ENCODE measurements around the gene PTPRJ. TPM values are rescaled to one million over a fixed set of nuclear protein-coding genes. Genes with fewer than 3 reads are reported as not detected.

Gene PTPRJ
- total RNA-seq, 1 donor from 2014 or later: 1.6 TPM

GRCh38 chr11:48165426-48165825, 185.1 kb downstream of the PTPRJ start:
- Histone ChIP-seq H3K27me3 (ENCODE audit: control insufficient read depth, insufficient read depth, low read length) (no peaks in the 10 kb centered on the region), H3K4me3 (ENCODE audit: low read depth, low read length) (no peak overlapping the region), H3K36me3 (ENCODE audit: control insufficient read depth, insufficient read depth, low read length) (no peaks in the 10 kb centered on the region)
- TF ChIP-seq, protein P1, sequence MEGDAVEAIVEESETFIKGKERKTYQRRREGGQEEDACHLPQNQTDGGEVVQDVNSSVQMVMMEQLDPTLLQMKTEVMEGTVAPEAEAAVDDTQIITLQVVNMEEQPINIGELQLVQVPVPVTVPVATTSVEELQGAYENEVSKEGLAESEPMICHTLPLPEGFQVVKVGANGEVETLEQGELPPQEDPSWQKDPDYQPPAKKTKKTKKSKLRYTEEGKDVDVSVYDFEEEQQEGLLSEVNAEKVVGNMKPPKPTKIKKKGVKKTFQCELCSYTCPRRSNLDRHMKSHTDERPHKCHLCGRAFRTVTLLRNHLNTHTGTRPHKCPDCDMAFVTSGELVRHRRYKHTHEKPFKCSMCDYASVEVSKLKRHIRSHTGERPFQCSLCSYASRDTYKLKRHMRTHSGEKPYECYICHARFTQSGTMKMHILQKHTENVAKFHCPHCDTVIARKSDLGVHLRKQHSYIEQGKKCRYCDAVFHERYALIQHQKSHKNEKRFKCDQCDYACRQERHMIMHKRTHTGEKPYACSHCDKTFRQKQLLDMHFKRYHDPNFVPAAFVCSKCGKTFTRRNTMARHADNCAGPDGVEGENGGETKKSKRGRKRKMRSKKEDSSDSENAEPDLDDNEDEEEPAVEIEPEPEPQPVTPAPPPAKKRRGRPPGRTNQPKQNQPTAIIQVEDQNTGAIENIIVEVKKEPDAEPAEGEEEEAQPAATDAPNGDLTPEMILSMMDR (IDR thresholded peaks at IDR 0.05; ENCODE audit: insufficient read depth, low read length, severe bottlenecking): no peak
- FAIRE-seq (no peak), DNase-seq (ENCODE audit: low read depth) (no peak)

DNA sequence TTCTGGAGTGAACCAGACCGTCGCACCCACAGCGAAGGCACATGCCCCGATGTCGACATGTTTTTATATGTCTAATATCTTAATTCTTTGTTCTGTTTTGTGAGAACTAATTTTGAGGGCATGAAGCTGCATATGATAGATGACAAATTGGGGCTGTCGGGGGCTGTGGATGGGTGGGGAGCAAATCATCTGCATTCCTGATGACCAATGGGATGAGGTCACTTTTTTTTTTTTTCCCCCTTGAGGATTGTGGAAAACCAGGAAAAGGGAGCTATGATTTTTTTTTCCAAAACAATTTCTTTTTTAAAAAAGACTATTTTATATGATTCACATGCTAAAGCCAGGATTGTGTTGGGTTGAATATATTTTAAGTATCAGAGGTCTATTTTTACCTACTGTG, 187.0 kb downstream of the PTPRJ start:
- FAIRE-seq (no peak), DNase-seq (ENCODE audit: low read depth) (no peak)
- H3K4me3 ChIP-seq (ENCODE audit: low read depth, low read length): no peak overlapping the region
- TF ChIP-seq, protein P1 (IDR thresholded peaks at IDR 0.05; ENCODE audit: insufficient read depth, low read length, severe bottlenecking): no peak
- H3K27me3 ChIP-seq (ENCODE audit: control insufficient read depth, insufficient read depth, low read length): no peaks in the 10 kb centered on the region
- H3K36me3 ChIP-seq (ENCODE audit: control insufficient read depth, insufficient read depth, low read length): no peaks in the 10 kb centered on the region

DNA sequence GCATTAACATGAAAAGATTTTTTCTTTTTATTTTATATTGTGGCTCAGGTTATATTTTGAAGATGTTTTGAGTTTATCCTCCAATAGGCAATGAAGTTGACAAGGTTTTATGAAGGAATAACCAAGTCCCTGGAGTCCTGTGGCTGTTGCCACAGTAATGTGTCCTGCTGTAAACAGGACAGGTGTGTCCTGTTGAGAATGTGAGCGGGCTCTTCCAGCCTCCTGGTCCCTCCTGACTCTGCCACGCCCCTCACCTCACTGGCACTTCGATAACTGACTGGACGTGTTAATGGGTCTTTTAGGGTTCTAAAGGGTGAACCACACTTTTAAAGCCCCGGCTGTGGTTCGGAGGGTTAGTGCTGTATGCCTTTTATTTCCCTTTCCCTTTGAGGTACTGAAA, 188.5 kb downstream of the PTPRJ start:
- H3K27me3 ChIP-seq (ENCODE audit: control insufficient read depth, insufficient read depth, low read length): no peaks in the 10 kb centered on the region
- no peaks in the 10 kb centered on the region for H3K36me3 ChIP-seq (ENCODE audit: control insufficient read depth, insufficient read depth, low read length)
- DNase-seq (ENCODE audit: low read depth) (no peak), FAIRE-seq (no peak)
- no peak overlapping the region for H3K4me3 ChIP-seq (ENCODE audit: low read depth, low read length)
- TF ChIP-seq, protein P1 (IDR thresholded peaks at IDR 0.05; ENCODE audit: insufficient read depth, low read length, severe bottlenecking): no peak

DNA sequence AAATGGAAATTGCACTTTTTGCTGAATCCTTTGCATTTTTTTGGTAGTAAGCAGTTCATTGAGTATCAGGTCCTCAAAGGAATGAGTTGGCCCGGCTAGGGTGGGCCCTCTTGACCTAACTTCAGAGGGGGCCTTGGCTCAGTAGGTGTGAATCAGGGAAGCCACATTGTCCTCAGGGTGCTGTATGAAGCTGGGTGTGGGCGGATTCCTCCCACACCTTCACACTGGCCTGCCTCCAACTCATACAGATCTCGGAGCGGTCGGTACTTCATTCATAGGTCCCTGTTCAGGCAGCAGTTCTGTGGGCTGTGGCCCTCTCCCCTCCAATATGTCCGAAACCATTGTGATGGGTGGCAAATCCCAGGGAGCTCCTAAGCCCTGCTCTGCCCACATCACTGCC, 188.9 kb downstream of the PTPRJ start:
- Histone ChIP-seq H3K4me3 (ENCODE audit: low read depth, low read length) (no peak overlapping the region), H3K36me3 (ENCODE audit: control insufficient read depth, insufficient read depth, low read length) (no peaks in the 10 kb centered on the region), H3K27me3 (ENCODE audit: control insufficient read depth, insufficient read depth, low read length) (no peaks in the 10 kb centered on the region)
- DNase-seq (ENCODE audit: low read depth) (no peak), FAIRE-seq (no peak)
- TF ChIP-seq, protein P1 (IDR thresholded peaks at IDR 0.05; ENCODE audit: insufficient read depth, low read length, severe bottlenecking): no peak

DNA sequence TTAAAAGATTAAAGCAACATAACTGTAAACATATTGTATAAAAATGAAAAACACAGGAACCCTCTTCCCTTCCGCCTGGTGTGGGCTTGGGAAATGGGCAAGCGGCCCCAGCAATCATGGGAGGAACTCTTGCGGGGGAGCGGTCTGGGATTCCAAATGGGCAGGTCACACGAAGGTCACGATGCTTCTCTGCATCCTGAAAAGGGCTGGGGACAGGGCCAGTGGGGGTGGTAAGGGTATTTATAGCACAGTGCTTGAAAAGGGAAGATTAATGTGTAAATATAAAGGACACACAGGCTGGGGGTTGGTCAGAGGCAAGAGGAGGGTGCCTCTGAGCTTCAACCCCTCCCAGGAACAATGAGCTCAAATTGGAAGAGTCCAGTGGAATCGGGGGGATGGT, 189.4 kb downstream of the PTPRJ start:
- TF ChIP-seq, protein P1 (IDR thresholded peaks at IDR 0.05; ENCODE audit: insufficient read depth, low read length, severe bottlenecking): no peak

More for the DNA sequence above, 189.4 kb downstream of the PTPRJ start:
- Histone ChIP-seq H3K27me3 (ENCODE audit: control insufficient read depth, insufficient read depth, low read length) (no peaks in the 10 kb centered on the region), H3K4me3 (ENCODE audit: low read depth, low read length) (no peak overlapping the region), H3K36me3 (ENCODE audit: control insufficient read depth, insufficient read depth, low read length) (no peaks in the 10 kb centered on the region)
- DNase-seq (ENCODE audit: low read depth): no peak
- FAIRE-seq: no peak

Measured in bronchial epithelial cell (primary cell).